GM21528 (cell line): ENCODE measurements around the gene CADPS2.

Experiments used
- ATAC-seq: cut with Tn5 transposase; IDR thresholded peaks from one replicate; pipeline ENCODE4 v1.9.1; 2021; ENCODE audit warnings: mild to moderate bottlenecking, moderate library complexity; ENCODE audit not compliant: unreplicated experiment, low FRiP score

Gene CADPS2

DNA sequence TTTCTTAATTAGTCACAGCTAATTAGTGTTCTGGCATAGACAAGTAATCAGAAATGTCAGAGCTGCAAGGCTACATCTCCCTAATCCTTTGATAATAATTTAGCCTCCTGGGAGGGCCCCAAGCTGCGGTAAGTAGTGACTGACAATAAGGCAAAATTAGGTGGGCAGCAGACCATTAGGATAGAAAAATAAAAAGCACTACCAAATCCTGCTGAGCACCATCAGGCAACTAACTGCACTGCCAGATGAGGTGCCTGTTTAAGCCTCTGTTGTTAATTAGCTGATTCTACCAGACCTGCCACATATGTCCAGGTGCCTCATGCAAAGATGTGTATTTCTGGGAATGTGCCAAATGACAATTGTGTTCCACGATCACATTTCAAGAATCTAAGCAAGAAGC is 549.2 kb downstream of the CADPS2 start:
- ATAC-seq: no peak

DNA sequence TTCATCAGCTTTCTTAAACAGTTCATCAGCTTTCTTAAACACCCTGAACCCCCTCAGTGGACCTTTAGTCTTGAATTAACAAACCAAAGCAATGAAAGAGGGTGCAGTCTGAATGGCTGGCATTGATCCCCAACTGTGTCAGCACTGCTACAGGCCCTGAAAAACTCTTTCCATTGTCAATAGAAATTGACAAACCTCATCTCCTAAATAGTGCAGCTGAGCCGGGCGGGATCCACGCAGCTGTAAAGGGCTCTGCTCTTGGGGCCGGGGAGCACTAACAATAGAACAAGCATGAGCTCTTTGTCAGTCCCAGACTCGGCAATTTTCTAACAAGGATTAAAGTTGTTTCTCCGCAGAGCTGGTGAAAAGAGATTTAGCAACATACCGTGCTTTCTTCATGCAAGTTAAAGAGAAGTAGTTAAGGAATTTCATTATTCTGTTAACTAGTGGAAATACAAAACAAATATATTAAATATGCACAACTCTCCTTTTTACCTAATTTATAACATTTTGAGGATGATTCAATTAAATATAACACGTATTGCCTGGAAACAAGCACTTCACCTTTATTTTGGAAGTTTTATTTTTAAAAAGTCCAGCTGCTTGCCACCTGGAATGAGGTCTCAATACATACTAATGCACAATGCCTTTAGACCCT is 557.0 kb downstream of the CADPS2 start:
- no peak for ATAC-seq

DNA sequence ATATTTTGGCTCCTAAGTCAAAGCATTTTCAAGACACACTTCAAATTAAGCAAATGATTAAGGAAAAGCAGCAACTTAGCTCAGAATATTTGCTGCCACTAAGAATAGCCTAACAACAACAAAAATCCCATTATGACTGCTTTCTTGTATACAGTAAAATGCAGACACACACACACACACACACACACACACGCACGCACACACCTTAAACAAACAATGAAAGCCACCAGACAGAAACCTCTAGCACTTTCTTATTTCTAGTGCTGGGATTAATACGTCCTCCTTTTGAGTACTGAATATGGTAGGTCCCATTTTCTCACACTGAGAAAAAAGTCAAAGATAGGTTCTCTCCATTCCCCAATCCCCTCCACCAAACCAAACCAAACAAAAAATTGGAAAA is 558.3 kb downstream of the CADPS2 start:
- ATAC-seq: no peak

DNA sequence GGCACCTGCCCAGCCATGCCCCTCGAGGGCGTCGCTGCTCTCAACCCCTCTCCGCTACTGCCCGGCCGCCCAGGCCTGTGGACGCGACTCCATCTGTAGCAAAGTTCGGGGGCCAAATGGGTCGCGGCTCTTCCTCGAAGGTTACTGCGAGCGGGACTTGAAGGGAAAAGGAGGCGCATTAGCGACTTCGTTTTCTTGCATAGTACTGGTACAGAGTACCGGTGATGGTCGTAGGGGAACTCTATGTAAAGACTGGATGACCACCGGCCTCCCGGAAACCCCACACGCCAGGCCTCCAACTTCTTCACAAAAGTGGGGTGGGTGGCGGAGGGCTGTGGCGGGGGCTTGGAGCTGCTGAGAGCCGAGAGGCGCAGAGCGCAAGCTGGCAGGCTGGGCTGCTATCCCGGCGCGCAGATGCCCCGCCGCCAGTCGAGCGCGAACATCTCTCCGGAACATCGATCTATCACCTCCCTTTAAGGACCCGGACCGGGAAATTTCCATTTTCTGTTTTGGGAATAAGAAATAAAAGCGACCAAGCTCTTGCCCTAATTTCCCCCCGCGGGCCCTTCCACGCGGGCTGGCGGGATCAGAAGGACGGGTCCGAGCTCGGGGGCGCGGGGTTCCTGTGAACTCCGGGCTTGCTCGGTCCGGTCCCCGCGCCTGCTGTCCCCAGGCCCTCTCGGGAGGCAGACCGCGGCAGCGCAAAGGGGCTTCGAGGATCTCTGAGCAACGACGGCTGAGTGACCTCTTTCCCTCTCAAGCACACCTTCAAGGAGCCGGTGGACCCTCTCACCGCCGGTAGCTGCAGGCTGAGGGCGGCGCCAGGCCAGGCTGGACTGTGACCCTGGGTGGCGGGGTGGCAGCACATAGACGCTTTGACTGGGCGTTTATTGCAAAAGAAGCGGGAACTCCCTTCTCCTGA is 569.5 kb downstream of the CADPS2 start:
- no peak for ATAC-seq

DNA sequence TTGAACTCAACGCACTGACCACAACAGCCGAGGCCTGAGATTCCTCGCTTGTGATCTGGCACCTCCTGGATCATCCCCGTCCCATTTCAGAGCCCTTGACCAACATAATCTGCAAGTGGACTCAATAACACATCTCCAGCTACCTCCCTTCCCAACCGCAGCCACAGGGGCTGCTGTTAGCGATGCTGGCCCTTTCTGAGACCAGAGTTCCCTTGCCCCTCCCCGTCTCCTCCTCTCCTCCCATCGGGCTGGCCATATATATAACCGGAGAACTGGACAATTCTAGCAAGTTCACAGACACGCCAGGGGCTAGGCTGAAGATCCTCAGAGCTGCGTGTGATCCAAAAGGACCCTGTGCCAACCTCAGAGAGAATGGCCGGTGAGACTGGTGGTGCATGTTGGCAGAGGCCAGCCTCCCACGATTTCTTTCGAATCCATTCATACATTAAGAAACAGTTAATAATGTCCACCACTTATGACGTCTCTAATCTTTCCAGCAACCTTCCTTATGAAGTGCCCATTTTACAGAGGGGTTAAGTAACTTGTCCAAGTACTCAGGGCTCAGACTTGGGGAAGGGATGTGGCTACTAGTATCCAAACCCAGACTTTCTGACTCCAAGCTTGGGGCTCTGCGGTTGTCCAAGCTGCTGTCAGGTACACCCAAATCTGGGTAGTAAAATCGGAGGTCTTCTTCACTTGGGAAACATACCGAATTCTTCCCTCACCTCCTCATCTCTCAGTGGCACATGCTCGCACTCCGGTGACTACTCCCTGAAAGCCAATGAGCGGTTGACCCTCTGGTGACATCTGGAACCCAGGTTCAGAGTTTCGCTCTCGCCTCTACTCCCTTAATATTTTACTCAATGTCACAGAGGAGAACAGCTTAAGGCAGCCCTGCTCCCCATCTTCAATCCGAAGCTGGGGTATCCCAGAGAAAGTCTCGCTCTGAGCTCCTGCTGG is 570.5 kb downstream of the CADPS2 start:
- ATAC-seq: no peak

DNA sequence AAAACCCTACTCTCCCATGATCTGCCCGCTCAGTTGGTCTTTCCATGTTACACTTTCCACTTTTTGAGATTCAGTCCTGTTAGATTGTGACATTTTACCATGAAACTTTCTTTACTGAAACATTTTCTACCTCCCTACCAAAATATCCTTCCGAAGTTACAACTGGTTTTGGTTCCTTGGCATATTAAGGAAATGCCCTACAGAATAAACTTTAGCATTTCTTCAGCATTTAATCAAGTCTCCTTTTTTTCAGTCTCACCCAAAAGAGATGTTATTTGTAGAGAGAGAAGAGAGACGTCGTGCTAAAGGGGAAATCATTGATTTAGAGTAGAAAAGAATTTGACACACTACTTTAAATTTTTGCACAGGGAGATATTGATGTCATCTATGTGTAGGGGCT is 572.0 kb downstream of the CADPS2 start:
- ATAC-seq: no peak

DNA sequence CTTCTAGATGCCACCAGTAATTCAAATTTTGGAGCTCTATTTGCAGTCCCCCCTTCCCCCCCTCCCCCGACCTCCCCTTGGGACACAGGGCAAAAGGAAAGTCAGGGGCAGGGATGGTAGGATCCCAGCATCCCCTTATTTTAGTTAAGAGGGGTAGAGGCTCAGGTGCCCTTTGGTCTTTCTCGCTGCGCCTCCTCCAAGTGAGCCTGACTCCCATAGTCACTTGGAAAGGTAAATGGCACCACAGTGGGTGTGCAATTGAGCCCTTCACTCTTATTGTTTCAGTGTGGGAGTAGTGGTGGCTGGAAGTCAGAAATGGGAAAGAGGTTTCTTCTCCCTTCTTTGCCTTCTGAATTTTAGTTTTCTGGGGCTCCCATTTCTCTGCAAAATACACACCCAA is 573.5 kb downstream of the CADPS2 start:
- no peak for ATAC-seq

DNA sequence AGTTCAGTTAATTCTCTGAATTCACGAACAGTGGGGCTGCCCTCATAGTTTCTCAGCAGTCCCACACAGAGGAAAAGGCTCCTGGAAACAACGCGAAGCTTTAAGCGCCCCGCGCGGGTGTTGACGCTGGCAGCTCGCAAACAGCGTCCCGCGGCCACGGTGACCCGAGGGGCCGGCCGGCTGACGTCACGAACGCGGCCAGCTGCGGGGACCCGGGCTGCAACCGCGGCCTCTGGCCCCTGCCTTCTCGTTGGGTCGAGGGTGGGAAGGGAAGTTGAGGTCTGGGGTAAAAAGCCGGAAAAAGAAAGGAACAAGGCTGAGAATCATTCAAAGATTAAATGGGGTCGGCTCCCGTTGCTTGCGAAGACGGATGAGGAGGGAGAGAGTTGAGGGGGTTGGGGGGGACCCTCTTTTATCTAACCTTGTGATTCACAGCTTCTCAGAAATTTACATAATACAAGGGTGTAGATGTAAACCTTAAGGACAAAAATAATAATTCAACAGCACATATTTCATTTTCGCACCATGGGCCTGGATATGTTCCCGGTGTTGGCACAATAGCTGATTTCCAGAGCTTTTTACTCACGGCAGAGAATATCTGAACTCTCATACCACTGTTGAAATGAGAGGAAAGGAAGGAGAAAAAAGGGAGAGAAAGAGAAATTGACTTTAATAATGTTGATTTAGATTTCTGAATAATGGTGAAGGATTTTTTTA is 574.4 kb downstream of the CADPS2 start:
- ATAC-seq: no peak

DNA sequence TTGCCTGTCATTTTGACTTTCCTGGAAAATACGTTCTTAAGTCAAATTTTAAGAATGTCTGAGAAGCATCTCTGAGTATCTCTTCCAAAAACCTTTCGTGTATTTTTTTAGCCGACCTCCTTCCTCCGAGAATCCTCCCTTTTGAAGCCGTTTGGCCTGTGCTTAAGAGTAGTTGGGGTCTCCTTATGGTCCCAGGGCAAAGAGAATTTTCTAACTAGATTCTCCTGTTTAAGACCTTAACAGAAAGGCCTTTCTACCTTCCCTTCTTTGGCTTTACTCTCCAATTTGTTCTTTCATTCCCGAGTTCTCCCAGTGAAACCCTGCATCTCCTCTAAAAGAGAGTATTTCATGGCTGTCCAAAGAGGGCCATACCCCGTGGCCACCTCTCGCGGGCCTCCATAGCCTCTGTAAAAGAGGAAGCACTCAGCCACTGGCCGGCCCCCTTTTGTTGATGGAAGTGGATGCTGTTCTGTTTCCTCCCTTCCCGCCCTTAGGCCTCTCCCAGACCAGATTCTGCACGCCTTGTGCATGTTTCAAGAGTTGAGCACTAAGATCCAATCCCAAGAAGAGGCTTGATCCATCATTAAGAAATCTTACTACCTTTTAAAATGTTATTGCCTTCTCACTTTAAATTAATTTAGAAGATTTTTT is 575.1 kb downstream of the CADPS2 start:
- no peak for ATAC-seq

DNA sequence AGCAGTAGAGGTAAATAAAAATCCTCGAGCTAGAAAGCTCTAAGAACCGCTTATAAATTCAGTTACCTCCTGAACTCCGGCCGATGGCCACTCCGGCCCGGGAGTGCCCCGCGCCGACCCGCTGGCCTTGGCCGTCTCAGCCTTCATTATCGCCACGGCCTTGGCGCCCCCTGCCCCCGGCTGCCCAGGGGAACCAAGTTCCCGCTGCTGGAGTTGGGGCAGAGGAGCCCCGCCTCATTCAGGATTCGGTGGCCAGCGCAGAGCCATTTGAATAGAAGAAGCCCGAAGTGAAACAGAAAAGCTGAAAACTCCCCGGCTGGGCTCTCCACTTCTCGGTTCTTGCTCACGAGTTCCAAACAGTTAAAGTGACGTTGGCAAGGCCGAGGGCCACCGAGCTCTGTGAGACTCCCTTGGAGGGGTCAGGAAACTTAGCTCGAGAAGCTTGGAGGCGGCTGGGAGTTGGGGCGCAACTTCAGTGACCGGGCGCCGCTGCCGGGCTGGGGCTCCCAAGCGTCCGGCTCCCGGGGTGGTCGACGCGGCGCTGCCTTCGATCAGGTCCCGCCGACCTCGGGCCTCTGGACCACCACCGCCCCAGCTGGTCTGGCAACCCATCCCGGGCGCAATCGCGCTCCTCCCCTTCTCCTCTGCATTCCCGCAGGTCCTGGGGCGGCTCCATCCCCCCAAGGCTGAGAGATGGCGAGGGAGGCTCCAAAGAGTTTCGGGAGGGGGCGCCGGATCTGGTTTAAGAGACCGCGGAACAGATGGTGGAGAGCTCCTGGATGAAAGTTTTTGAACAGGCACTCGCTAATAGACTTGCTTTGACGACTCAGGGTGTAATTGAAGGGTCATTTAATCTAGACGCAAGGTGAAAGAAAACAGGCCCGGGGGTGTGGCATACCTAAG is 575.9 kb downstream of the CADPS2 start:
- ATAC-seq: no peak

DNA sequence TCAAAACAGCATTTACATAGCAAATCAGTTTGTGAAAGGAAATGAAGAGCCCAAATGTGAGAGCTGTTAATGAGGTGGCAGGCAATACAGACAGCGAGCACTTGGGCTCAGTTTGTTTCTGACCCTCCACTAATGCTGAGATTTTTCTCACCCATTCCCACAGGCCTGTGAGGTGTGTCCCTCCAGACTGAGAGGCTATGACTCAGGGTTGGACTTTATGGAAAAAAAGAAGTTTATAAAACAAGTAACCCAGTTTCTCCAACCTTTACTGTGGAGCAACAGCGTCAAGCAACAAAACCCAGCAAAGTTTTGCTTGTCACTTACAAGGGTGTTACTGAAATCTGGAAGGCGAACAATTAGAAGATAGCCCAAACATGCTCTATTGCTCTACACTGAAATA is 576.8 kb downstream of the CADPS2 start:
- no peak for ATAC-seq

DNA sequence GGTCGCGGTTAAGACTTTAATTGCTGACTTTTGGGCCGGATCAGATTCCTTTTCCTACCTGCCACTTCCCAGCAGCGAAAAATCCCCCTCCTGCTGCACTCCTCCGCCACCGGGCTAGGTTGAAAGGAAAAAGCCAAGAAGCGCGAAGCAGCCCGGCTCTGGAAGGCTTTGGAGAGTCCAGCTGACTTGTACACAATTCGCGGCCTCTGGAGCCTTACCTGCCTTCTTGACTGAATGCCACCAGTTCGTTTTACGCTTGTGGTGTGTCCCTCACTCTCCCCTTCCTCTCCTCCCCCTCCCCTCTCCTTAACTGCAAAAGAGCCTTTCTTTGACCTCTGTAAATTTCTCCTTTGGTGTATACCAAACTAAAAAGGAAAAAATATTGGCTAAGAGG is 579.0 kb downstream of the CADPS2 start:
- no peak for ATAC-seq

DNA sequence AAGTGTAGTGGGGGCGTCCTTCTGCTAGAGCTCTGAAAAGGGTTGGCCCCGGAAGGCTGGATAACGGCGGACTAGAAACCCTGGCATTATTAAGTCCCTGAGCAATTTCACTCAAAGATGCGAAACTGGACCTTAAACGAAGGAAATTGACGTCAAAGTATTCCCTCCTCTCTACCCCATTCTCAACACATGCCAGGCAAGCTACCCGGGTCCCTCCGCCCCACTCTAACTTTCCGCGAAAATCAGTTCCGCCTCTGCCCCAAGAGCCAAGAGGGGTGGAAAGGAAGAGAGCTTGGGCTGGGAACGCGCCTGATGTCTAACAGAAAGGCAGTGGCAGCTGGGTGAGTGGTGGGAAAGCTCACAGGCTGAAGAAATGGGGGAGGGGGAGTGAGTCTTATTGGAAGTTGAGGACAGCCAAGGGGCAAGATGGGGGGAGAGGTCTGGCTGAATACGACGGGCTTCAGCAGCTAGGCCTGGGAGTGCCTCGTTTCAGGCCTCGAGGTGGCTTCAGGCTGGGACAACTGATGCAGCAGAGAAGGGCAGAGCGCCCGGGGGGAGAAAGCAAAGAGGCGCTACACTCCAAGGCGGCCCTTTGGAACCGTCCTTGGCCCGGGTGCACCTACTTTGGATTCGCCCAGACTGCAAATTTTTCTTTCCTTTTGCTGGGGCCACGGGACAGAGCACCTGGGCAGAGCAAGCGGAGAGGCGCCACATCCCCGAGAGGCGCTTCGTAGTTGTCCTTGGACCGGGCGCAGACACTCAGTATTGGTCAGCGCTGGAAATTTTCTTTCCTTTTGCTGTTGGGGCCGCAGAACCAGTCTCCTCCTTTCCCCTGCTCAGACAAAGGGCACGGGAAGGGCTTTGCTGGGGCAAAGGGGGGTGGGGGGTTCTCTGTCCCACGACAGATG is 579.7 kb downstream of the CADPS2 start:
- no peak for ATAC-seq

DNA sequence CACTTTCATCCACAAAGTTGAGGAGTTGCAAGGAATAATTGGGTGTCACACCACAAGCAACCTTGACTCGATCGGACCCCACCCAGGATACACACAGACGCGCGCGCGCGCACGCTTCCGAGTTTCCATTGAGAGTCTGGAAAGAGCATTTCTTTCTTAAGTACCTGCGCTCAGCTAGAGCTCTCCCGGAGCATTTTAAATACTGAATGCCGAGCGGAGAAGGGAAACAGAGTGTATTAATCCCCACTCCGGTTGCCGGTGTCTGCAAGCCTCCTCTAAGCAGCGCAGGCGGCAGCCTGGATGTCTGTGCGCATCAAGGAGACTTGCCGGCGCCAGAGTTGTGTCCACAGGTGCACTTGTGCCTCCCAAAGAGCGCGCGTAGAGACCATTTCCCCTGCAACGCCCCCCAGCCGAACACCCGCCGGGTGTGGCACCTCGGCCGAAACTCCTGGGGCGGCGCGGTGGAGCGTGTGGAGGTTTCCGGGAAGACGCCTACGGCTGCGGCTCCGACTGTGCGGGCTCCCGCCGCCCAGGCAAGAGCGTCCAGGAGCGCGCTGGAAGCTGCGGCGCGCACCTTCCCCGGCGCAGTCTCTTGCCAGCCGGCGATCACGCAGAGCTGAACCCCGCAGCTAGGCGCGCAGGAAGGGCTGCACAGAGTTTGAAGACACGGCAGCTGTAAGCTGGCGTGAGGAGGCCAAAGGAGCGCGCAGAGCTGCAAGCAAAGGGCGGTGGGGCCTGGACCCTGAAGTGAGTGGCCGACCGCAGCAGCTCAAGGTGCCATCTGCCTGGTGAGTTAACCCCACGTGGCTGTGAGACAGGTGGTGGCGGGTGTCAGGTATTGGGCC is 580.6 kb downstream of the CADPS2 start:
- no peak for ATAC-seq

DNA sequence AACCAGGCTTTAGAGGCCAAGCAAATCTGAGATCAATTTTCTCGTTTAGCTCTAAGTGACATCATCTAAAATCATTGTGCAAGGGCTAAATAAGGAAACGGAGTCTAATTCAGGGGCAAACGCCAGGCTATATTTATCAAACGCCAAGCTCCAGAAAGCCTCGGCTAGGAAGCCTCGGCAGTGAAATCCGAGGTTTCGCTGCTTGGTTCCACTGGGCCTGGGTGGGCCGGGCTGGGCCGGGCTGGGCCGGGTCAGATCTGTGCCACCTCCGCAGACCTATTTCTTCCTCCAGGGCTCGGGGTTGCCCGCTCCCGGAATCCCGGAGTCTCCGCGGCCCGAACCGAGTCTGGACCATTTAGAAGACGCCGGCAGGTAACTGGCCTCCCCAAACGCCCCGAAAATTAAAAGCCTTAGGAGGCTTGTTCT is 581.3 kb downstream of the CADPS2 start:
- no peak for ATAC-seq

DNA sequence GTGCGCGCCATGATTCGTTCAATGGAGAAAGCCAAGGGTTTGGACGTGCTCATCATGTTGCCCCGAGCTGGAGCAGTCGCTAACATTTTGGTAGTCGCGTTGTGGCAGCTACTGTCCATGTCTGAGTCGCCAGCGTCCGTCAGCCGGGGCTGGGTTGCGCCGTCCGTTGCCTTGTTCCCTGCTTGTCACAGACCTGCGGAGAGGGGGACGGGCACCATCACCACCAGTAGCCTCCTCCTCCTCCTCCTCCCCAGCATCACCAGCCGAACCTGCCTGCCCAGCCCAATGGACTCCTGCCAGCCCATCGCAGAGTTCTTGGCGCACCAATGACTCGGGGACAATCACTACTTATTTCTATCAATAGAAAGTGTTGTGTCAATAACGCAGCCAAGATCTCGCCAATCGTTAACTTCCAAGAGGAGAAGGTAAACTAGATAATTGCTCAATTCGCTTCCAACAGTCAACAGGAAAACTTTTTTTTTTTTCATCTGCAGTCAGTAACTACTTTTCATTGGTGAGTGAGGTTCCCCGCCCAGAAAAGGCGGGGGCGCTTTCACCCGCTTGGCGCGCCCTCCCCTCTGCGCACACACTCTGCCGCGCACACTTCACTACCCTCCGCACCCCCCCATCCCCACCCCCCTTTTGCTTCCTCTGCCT is 581.8 kb downstream of the CADPS2 start, which contains the start of gene FEZF1:
TSS of gene FEZF1 (minus strand) at position 432 of the 657 bp plus-strand sequence. CDS start at position 119, 313 bp downstream.
- no peak for ATAC-seq
